ENCODE data around the gene CNOT10. TPM values are rescaled to one million over a fixed set of nuclear protein-coding genes. Genes with fewer than 3 reads are reported as not detected.

The CNOT10 gene
- total RNA-seq, 1 donor from 2014 or later = 7.6 TPM

GRCh38 chr3:32820430-32820829, 135.4 kb downstream of the CNOT10 start:
- DNase-seq (ENCODE audit: low spot score in 2 of 2) = no peak
- H3K4me3 ChIP-seq = no peak overlapping the region
- H3K27me3 ChIP-seq = peaks cover 11% of the 10 kb centered on the region
- intact Hi-C loops (cut with DNase I) = no loop called here
- H3K27ac ChIP-seq = no peak overlapping the region
- no peak for TF ChIP-seq CTCF (IDR thresholded peaks at IDR 0.05)
- peaks cover 5 to 14% of the 10 kb centered on the region in 2 donors for H3K4me1 ChIP-seq
- no peaks in the 10 kb centered on the region for H3K9me3 ChIP-seq
- no peaks in the 10 kb centered on the region for H3K36me3 ChIP-seq

DNA sequence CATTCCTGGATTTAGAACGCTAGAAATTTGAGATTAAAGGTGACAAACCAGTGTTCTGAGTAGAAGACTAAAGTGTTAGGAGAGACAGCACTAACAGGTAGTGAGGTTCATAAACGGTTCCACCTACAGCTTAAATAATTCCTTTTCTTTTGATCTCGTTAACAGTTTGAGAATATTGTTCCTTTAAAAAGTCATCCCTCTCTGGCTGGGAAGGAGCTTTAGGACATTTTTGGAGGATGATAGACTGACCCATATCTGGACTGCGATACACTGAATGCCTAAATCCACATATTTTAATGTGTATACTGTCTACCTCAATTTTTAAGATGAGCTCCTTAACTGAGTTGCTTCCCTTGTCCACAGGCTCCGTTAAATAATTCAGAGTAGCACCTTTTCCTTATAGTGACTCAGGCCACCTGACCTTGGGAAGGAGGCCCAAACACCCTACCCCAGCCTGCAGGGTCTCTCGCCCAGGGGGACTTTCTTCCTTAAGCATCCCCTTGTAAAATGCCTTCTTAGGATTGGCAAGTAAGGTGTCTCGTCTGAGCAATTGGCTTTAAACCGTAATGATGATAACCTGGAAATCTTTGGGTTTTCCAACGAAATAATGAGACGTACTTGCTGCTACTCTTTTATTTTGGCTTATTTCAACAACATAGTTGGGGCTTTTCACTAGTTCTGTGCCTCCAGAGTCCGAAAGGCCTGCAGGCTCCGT, 136.1 kb downstream of the CNOT10 start:
- Histone ChIP-seq H3K4me3 (peak overlapping the region in 1 of 2 donors; percentile 34), H3K4me1 (peaks cover 5 to 14% of the 10 kb centered on the region in 2 donors), H3K27me3 (peaks cover 11% of the 10 kb centered on the region), H3K36me3 (no peaks in the 10 kb centered on the region), H3K9me3 (no peaks in the 10 kb centered on the region), H3K27ac (no peak overlapping the region)
- intact Hi-C loops (cut with DNase I) = no loop called here
- no peak for DNase-seq (ENCODE audit: low spot score in 2 of 2)
- TF ChIP-seq CTCF (IDR thresholded peaks at IDR 0.05) = no peak

DNA sequence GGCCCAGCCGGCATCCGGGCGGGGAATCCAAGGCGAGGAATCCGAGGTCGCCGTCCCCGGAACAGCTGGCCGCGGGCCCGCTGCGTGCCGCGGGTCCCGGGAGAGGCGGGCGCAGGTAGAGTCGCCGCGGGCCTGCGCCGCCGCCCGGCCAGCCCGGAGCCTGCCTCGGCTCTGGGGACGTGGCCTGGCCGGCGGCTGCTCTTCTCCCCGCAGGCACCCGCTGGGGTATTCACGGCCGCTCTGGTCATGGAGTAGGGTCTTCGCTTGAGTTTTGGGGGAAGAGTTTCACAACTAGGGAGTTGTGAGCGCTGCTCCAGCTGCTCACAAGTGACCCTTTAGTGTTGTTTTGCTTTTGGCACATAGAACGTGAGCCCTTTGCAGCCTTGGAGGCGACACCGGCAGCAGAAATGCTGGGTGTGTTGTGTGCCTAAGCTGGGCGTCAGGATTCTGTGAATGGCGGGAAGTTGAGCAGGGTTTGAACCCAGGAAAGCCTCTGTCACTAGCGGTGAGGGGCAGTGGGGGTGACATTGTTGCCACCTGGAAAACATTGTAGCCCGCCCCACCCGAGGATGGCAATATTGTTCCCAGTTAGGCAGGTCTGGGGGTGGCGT, 136.8 kb downstream of the CNOT10 start:
- DNase-seq (ENCODE audit: low spot score in 2 of 2) = no peak
- TF ChIP-seq CTCF (IDR thresholded peaks at IDR 0.05) = no peak
- Histone ChIP-seq H3K36me3 (no peaks in the 10 kb centered on the region), H3K27ac (no peak overlapping the region), H3K4me3 (peak overlapping the region in 1 of 2 donors; percentile 34), H3K4me1 (peaks cover 5 to 9% of the 10 kb centered on the region in 2 donors), H3K9me3 (no peaks in the 10 kb centered on the region), H3K27me3 (peaks cover 11% of the 10 kb centered on the region)
- intact Hi-C loops (cut with DNase I) = no loop called here

- Histone ChIP-seq H3K27ac (no peak overlapping the region), H3K4me3 (no peak overlapping the region), H3K27me3 (peaks cover 6% of the 10 kb centered on the region), H3K36me3 (no peaks in the 10 kb centered on the region), H3K4me1 (peaks cover 0 to 1% of the 10 kb centered on the region in 2 donors), H3K9me3 (no peaks in the 10 kb centered on the region)
- no peak for DNase-seq (ENCODE audit: low spot score in 2 of 2)
- intact Hi-C loops (cut with DNase I) = no loop called here
- TF ChIP-seq CTCF (IDR thresholded peaks at IDR 0.05) = no peak
Measured at GRCh38 chr3:32822609-32823498, 137.9 kb downstream of the CNOT10 start.

Other genes starting within 250 kb of the CNOT10 start
- gene CMTM6, start 182.3 kb upstream of the CNOT10 start, total RNA-seq = 12.7 TPM
- gene DYNC1LI1, start 114.3 kb upstream of the CNOT10 start, total RNA-seq = 22.1 TPM
- not detected for gene TRIM71, start 132.8 kb downstream of the CNOT10 start, total RNA-seq